Astrocyte (in vitro differentiated cells and primary cell): ENCODE data around the gene MRPL1. TPM values are rescaled to one million over a fixed set of nuclear protein-coding genes. Genes with fewer than 3 reads are reported as not detected.

ENCODE experiments used
- DNase-seq: peaks from one replicate; pipeline ENCODE4 v3.0.0-alpha.2; 2010; ENCODE audit warnings: low read depth
- FAIRE-seq: peaks from 2 replicates; lab custom pipeline; 2011; peaks lifted over from hg19 to GRCh38; lab: Jason Lieb, UNC
- H2AFZ ChIP-seq: 2 replicates; pipeline ENCODE4 v1.6.0; 2012; ENCODE audit warnings: low read depth, low read length, inconsistent platforms
- H3K27ac ChIP-seq: 2 replicates; pipeline ENCODE4 v1.5.1; 2011; ENCODE audit warnings: low read depth, low read length, inconsistent platforms
- H3K27me3 ChIP-seq: 2 replicates; pipeline ENCODE4 v1.6.0; 2011; ENCODE audit warnings: low read length, inconsistent platforms; ENCODE audit not compliant: insufficient read depth
- H3K36me3 ChIP-seq: 2 replicates; pipeline ENCODE4 v1.5.1; 2011; ENCODE audit warnings: low read length, inconsistent platforms; ENCODE audit not compliant: insufficient read depth
- H3K4me1 ChIP-seq: 2 replicates; pipeline ENCODE4 v1.5.1; 2011; ENCODE audit warnings: low read length, inconsistent platforms; ENCODE audit not compliant: insufficient read depth
- H3K4me2 ChIP-seq: 2 replicates; pipeline ENCODE4 v1.6.0; 2012; ENCODE audit warnings: low read length, inconsistent platforms
- H3K4me3 ChIP-seq: 2 replicates; pipeline ENCODE4 v1.5.1; 2011; ENCODE audit warnings: low read depth, mild to moderate bottlenecking, low read length, inconsistent platforms; ENCODE audit not compliant: insufficient read depth
- H3K79me2 ChIP-seq: 2 replicates; pipeline ENCODE4 v1.6.0; 2012; ENCODE audit warnings: mild to moderate bottlenecking, low read length, inconsistent platforms; ENCODE audit not compliant: insufficient read depth
- H3K9ac ChIP-seq: 2 replicates; pipeline ENCODE4 v1.6.0; 2012; ENCODE audit warnings: mild to moderate bottlenecking, low read length, inconsistent platforms
- H3K9me3 ChIP-seq: 2 replicates; pipeline ENCODE4 v1.5.1; 2012; ENCODE audit warnings: low read depth, mild to moderate bottlenecking, low read length, inconsistent platforms; ENCODE audit not compliant: insufficient read depth
- H4K20me1 ChIP-seq: 2 replicates; pipeline ENCODE4 v1.6.0; 2012; ENCODE audit warnings: low read length, inconsistent platforms; ENCODE audit not compliant: insufficient read depth
- H3K27ac Mint-ChIP-seq: one replicate; pipeline ENCODE4 v1.8.0; 2021; ENCODE audit warnings: mild to moderate bottlenecking, mixed read lengths; ENCODE audit not compliant: unreplicated experiment
- H3K27me3 Mint-ChIP-seq: one replicate; pipeline ENCODE4 v1.8.0; 2021; ENCODE audit warnings: low read depth, mixed read lengths; ENCODE audit not compliant: unreplicated experiment
- H3K36me3 Mint-ChIP-seq: one replicate; pipeline ENCODE4 v1.8.0; 2021; ENCODE audit warnings: low read depth, mixed read lengths; ENCODE audit not compliant: unreplicated experiment
- H3K4me1 Mint-ChIP-seq: one replicate; pipeline ENCODE4 v1.8.0; 2021; ENCODE audit warnings: low read depth, mixed read lengths; ENCODE audit not compliant: unreplicated experiment
- H3K4me3 Mint-ChIP-seq: one replicate; pipeline ENCODE4 v1.8.0; 2021; ENCODE audit warnings: mild to moderate bottlenecking, moderate library complexity, mixed read lengths; ENCODE audit not compliant: unreplicated experiment
- H3K9me3 Mint-ChIP-seq: one replicate; pipeline ENCODE4 v1.8.0; 2021; ENCODE audit warnings: mild to moderate bottlenecking, mixed read lengths; ENCODE audit not compliant: unreplicated experiment
- EZH2 ChIP-seq: IDR thresholded peaks from 2 replicates; pipeline ENCODE4 v1.6.1; 2012; ENCODE audit warnings: mild to moderate bottlenecking, low read length, inconsistent platforms; ENCODE audit not compliant: insufficient read depth
- total RNA-seq: library from RNA; stranded (reverse); gene quantifications from 2 replicates; pipeline ENCODE4 v1.2.1, GENCODE V29; 2021
- TF ChIP-seq, protein P1 (sequence below): IDR thresholded peaks from 2 replicates; pipeline ENCODE4 v1.5.1; 2011; ENCODE audit warnings: low read depth, mild to moderate bottlenecking, inconsistent platforms, low read length, moderate library complexity; ENCODE audit not compliant: insufficient read depth

Gene MRPL1
- total RNA-seq, 1 donor from 2014 or later = 33.2 TPM

DNA sequence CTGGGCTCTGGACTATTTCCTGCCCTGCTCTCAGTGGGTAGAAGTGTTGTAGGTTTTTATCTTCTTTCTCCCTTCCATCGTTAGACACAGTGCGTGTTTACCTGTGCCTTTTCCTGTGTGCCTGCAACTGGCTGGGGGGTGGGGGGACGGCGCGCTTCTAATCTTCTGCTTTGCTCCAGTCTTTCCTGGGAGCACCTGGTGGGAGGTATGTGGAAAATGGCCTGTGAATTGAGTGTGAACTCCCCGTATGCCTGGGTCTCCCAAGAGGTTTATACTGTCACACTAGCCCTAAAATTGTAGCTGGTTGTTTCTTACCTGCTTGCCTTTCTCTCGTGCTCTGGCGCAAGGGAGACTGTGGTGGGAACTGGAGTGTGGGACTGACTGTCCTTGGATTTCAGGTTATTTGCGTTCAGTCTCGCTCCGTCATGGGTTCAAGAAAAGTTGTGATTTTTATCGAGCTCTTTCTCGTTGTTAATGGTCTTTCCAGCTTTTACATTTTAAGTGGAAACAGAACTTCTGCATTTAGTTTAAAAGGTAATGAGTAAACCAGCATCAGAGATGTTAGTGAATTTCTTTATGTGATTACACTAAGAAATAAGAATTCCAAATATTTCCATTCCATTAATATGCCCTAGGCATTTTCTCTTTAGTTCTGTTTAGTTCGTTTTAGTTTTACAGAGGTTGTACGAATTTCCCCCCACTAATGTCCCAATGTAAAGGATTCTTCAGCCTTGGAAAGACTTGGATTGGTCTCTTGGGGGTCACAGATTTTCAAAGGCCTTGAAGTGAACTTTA lies 15.3 kb downstream of the MRPL1 start:
- peaks cover 24% of the 10 kb centered on the region for H4K20me1 ChIP-seq

DNA sequence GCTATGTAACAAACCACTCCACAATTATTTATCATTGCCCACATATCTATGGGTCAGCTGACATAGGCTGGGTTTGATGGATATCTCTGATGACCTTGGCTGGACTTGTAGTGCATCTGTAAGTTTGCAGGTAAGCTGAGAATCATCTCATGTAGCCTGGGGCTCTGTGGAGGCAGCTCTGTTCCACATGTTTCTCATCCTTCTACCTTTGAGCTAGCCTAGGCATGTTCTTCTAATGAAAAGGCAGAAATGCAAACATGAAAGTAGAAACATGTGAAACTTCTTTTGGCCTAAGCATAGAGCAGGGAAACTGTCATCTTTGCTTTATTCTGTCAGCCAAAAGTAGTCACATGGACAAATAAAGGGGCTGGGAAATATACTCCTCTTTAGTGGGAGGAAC lies 18.2 kb downstream of the MRPL1 start:
- Mint-ChIP-seq H3K9me3 (no peaks in the 10 kb centered on the region), H3K27me3 (no peaks in the 10 kb centered on the region), H3K36me3 (peaks cover 4% of the 10 kb centered on the region), H3K4me1 (no peaks in the 10 kb centered on the region), H3K4me3 (no peak overlapping the region), H3K27ac (no peak overlapping the region)
- Histone ChIP-seq H3K27me3 (no peaks in the 10 kb centered on the region), H4K20me1 (peaks cover 20% of the 10 kb centered on the region), H3K4me2 (no peak overlapping the region), H3K79me2 (peaks cover 49% of the 10 kb centered on the region), H3K27ac (no peak overlapping the region), H3K36me3 (no peaks in the 10 kb centered on the region), H3K4me1 (no peaks in the 10 kb centered on the region), H3K4me3 (no peak overlapping the region), H3K9ac (no peak overlapping the region), H2AFZ (no peak overlapping the region), H3K9me3 (no peaks in the 10 kb centered on the region)
- DNase-seq (no peak), FAIRE-seq (no peak)
- no peak for TF ChIP-seq EZH2
- TF ChIP-seq, protein P1, sequence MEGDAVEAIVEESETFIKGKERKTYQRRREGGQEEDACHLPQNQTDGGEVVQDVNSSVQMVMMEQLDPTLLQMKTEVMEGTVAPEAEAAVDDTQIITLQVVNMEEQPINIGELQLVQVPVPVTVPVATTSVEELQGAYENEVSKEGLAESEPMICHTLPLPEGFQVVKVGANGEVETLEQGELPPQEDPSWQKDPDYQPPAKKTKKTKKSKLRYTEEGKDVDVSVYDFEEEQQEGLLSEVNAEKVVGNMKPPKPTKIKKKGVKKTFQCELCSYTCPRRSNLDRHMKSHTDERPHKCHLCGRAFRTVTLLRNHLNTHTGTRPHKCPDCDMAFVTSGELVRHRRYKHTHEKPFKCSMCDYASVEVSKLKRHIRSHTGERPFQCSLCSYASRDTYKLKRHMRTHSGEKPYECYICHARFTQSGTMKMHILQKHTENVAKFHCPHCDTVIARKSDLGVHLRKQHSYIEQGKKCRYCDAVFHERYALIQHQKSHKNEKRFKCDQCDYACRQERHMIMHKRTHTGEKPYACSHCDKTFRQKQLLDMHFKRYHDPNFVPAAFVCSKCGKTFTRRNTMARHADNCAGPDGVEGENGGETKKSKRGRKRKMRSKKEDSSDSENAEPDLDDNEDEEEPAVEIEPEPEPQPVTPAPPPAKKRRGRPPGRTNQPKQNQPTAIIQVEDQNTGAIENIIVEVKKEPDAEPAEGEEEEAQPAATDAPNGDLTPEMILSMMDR = no peak

More for the DNA sequence above, 15.3 kb downstream of the MRPL1 start:
- no peak for FAIRE-seq
- no peak overlapping the region for H3K27ac ChIP-seq
- no peaks in the 10 kb centered on the region for H3K9me3 ChIP-seq
- no peak for DNase-seq
- H3K4me3 ChIP-seq = no peak overlapping the region
- Mint-ChIP-seq H3K27ac (no peak overlapping the region), H3K36me3 (peaks cover 10% of the 10 kb centered on the region), H3K4me3 (no peak overlapping the region), H3K4me1 (no peaks in the 10 kb centered on the region), H3K9me3 (no peaks in the 10 kb centered on the region), H3K27me3 (no peaks in the 10 kb centered on the region)
- H3K36me3 ChIP-seq = no peaks in the 10 kb centered on the region
- TF ChIP-seq, protein P1 = no peak
- no peak overlapping the region for H3K9ac ChIP-seq
- H3K4me2 ChIP-seq = no peak overlapping the region
- H3K27me3 ChIP-seq = no peaks in the 10 kb centered on the region
- H2AFZ ChIP-seq = no peak overlapping the region
- peaks cover 49% of the 10 kb centered on the region for H3K79me2 ChIP-seq
- no peaks in the 10 kb centered on the region for H3K4me1 ChIP-seq
